Effector CD4-positive, alpha-beta T cell (primary cell): ENCODE measurements around the gene EXOC6B.

ENCODE experiments used
- DNase-seq: peaks from one replicate; pipeline ENCODE4 v3.0.0-alpha.2; 2020

The EXOC6B gene

GRCh38 chr2:72788756-72789155 lies 37.1 kb downstream of the EXOC6B start:
- DNase-seq = no peak

DNA sequence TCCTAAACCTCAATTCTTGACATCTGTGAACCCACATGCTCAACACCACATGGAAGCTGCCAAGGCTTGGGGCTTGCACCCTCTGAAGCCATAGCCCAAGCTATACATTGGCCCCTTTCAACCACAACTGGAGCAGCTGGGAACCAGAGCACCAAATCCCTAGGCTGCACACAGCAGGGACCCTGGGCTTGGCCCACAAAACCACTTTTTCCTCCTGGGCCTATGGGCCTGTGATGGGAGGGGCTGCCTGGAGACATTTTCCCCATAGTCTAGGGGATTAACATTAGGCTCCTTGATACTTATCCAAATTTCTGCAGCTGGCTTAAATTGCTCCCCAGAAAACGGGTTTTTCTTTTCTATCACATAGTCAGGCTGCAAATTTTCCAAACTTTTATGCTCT lies 40.3 kb downstream of the EXOC6B start:
- DNase-seq = no peak

GRCh38 chr2:72782520-72782919 lies 43.3 kb downstream of the EXOC6B start:
- DNase-seq = no peak

DNA sequence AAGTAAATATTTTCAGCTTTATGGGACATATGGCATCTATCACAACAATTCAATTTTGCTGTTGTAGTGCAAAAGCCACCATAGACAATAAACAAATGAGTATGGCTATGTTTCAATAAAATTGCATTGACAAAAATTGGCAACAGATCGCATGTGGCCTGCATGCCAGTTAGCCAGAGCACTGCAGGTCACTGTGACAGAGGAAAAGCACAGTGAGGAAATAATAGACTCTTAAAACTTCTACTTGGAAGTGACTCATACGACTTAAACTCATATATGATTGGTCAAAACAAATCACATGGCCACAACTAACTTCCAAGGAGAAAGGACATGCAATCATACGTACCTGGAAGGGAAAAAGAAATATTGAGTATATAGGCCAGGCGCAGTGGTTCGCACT lies 44.4 kb downstream of the EXOC6B start:
- no peak for DNase-seq

- DNase-seq = no peak
These were observed 45.4 kb downstream of the EXOC6B start for GRCh38 chr2:72780477-72780876.

DNA sequence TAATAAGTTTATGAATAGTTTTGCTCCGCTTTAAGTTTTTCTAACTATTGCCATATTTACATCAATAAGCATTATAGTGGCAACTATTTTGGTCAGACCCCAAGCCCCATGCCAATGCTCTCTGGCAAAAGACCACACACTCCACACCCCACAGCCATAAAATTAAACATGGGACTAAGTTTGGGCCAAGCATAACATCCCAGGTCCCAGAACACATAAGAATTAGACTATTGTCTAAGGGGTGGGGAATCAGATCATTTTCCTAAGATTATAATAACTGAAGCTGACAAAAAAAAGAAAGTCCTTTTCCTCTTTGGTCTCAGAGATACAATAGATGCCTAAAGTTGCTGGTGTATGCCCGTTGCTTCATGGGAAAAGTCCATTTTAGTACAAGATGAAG lies 46.3 kb downstream of the EXOC6B start:
- DNase-seq = no peak

- DNase-seq = no peak
These were observed 47.4 kb downstream of the EXOC6B start for GRCh38 chr2:72778410-72778809.

GRCh38 chr2:72770879-72771461 lies 54.9 kb downstream of the EXOC6B start:
- DNase-seq = peak; percentile 58

GRCh38 chr2:72765997-72766609 lies 59.7 kb downstream of the EXOC6B start:
- DNase-seq = no peak

DNA sequence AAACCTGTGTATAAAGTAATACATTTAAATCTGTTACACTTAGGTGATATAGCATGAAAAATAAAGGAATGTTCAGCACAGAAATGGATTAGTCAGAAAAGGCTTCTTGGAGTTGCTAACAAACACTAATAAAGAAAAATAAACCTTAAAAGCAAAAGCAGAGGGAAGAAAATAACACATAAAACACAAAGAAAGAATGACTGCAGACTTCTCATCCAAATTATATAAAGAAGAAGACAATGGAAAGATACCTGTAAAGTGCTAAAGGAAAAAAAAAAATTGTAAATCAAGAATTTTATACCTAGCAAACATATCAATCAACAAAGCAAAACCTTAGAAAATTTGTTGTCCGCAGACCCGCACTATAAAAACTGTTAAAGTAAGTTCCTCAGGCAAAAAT lies 63.6 kb downstream of the EXOC6B start:
- no peak for DNase-seq

- DNase-seq = no peak
These were observed 66.1 kb downstream of the EXOC6B start for GRCh38 chr2:72759755-72760154.

DNA sequence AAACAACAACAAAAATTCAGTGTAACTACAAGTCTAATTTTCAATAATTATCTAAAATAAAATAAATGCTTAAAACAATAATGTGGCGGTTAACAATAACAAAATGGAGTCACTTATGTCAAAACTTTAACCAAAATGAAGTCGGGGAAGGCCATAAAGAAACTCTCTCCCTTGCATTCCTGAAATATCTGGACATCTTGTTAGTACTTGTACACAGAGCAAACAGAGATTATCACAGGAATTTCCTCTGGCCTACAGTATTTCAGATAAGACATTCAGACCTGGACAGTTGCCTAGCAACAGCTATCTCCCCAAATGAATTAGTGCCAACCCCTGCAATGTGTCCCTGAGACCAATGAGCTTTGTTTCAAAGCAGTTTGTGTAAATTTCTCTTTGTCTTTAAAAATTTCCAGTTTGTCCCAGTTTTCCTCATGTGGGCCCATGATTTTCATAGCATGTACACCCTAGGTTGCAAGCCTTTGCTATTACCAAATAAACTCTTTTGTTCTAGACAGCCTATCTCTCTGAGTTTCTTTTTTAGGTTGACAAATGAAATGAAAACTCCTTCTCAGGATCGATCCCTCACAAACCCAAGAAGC lies 68.6 kb downstream of the EXOC6B start:
- no peak for DNase-seq

DNA sequence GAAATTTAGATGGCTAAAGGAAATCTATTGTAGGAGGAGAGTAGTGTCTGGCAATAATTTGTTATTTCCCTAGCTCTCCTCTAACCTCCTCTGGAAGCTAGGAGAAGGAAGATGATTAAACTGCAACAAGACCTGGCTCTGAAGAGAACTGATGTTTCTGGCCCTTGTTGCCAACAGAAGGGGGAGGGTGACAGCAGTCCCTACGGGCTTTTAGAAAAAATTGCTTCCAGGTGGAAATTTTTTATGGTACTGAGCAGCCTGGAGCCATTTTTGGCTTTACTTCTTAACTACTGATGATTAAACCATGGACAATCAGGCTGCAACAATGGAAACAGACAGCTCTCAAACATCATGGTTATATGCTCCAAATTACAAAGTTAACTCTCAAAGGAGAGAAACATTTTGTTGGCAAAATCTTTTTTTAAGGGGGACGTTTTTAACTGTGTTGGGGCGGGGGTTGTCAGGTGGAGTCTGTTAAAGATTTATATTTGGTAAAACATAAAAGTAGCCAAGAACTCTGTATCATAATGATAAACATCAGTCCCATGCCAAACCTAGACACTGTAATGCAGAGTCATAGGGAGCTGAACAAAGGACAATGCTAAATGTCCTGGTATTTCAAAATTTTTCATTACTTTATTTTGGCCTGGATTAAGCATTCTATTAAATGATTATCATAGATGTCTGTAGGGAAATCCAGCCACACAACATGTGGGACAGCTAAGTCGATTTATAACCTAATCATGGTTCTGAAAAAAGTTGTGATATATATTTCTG lies 70.0 kb downstream of the EXOC6B start:
- no peak for DNase-seq

- no peak for DNase-seq
These were observed 71.1 kb downstream of the EXOC6B start for GRCh38 chr2:72754628-72755320.

DNA sequence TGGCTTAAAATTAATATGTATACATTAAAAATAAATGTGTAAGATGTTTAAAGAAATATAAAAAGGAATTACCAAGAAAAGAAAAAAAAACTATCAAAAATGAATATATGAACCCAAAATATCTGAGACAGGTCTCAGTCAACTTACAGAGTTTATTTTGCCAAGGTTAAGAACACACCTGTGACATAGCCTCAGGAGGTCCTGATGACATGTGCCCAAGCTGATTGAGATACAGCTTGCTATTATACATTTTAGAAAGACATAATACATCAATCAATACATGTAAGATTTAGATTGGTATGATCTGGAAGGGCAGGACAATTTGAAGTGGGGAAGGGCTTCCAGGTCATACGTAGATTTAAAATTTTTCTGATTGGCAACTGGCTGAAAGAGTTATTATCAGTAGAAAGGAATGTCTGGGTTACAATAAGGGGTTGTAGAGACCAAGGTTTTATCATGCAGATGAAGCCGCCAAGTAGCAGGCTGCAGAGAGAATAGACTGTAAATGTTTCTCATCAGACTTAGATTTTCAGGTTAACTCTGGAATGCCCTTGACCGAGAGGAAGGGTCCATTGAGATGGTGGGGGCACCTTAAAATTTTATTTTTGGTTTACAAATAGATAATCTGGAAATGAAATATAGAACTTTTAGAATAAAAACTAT lies 74.7 kb downstream of the EXOC6B start:
- DNase-seq = no peak

GRCh38 chr2:72750466-72750865 lies 75.4 kb downstream of the EXOC6B start:
- DNase-seq = no peak

DNA sequence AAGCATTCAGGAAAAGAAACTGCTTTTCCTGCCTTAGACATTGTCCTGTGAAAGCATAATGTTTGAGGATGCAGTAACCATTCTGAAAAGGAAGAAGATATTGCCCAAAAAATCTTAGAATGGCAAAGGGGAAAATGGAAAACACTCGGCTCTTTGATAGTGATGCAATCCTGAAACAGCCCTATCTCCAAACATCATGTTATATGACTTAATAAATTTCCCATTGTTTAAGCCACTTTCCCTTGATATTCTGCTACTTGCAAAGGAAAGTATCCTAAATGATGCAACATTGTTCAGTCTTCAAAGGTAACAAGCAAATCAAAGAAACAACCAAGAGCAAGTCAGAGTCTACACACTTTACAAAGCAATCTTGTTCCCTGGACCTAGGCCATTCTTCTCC lies 78.5 kb downstream of the EXOC6B start:
- no peak for DNase-seq

- DNase-seq = no peak
These were observed 80.0 kb downstream of the EXOC6B start for GRCh38 chr2:72745679-72746368.

- no peak for DNase-seq
These were observed 81.8 kb downstream of the EXOC6B start for GRCh38 chr2:72744049-72744448.

GRCh38 chr2:72743481-72743880 lies 82.4 kb downstream of the EXOC6B start:
- no peak for DNase-seq

DNA sequence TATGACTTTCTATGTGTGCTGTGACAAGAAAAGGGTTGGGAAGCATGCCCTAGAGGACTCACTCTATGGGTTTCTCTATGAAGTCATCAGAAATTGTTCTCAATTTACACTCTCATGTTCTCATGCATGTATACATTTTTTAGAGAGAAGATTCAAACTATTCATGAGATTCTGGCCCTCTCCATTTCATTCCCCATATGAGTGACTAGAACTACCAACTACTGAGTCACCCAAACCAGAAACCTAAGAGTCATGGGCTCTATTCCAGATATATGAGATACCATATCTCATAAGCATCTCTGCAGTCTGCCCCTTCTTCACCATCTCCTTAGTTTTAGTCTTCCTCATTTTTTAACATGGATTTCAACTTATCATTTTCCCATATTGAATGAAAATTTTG lies 87.7 kb downstream of the EXOC6B start:
- no peak for DNase-seq

DNA sequence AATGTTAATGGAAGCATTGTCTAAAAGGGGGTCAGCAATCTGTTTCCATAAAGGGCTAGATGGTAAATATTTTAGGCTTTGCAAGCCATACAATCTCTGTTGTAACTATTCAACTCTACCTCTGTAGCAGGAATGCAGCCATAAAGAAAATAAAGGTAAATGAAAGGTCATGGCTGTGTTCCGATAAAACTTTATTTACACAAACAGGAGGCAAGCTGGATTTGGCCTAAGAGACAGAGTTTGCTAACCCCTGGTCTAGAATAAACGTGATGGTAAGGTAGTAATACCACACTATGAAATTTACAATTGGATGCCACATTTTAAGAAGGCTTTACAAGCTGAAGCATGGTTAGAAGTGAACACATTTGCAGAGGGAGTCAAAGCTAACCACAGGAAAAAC lies 91.4 kb downstream of the EXOC6B start:
- no peak for DNase-seq
